Glutamatergic neuron (in vitro differentiated cells): ENCODE data around the gene MAP3K5. TPM values are rescaled to one million over a fixed set of nuclear protein-coding genes. Genes with fewer than 3 reads are reported as not detected.

Source experiments
- DNase-seq: peaks from one replicate; pipeline ENCODE4 v3.0.0; 2022
- H3K27ac Mint-ChIP-seq: one replicate; pipeline ENCODE4 v1.8.0; 2020; ENCODE audit warnings: mild to moderate bottlenecking, mixed read lengths, inconsistent platforms; ENCODE audit not compliant: unreplicated experiment
- H3K27me3 Mint-ChIP-seq: one replicate; pipeline ENCODE4 v1.8.0; 2020; ENCODE audit warnings: mild to moderate bottlenecking, moderate library complexity, mixed read lengths, inconsistent platforms; ENCODE audit not compliant: unreplicated experiment
- H3K36me3 Mint-ChIP-seq: one replicate; pipeline ENCODE4 v1.8.0; 2020; ENCODE audit warnings: mild to moderate bottlenecking, mixed read lengths, inconsistent platforms; ENCODE audit not compliant: unreplicated experiment
- H3K4me1 Mint-ChIP-seq: one replicate; pipeline ENCODE4 v1.8.0; 2020; ENCODE audit warnings: mild to moderate bottlenecking, low read depth, mixed read lengths, inconsistent platforms; ENCODE audit not compliant: unreplicated experiment
- H3K4me3 Mint-ChIP-seq: one replicate; pipeline ENCODE4 v1.8.0; 2020; ENCODE audit warnings: mild to moderate bottlenecking, mixed read lengths, inconsistent platforms; ENCODE audit not compliant: unreplicated experiment
- H3K9me3 Mint-ChIP-seq: one replicate; pipeline ENCODE4 v1.8.0; 2020; ENCODE audit warnings: mild to moderate bottlenecking, moderate library complexity, mixed read lengths, inconsistent platforms; ENCODE audit not compliant: unreplicated experiment
- total RNA-seq: library from RNA; stranded (reverse); fragmentation: NEBNext Ultra II Directional; extraction: Animal tissue kit (Norgen Biotek cat#: 25700); gene quantifications from one replicate; pipeline ENCODE4 v1.2.1, GENCODE V29; 2021; ENCODE audit not compliant: unreplicated experiment
- TF ChIP-seq, protein P1 (sequence below): fragments of 200-600 bp; sonication (generic); IDR thresholded peaks from one replicate; pipeline ENCODE4 v1.5.0; 2021; ENCODE audit not compliant: partially characterized antibody, unreplicated experiment

MAP3K5 gene
- total RNA-seq, 1 donor from 2014 or later, result 0.66 TPM

DNA sequence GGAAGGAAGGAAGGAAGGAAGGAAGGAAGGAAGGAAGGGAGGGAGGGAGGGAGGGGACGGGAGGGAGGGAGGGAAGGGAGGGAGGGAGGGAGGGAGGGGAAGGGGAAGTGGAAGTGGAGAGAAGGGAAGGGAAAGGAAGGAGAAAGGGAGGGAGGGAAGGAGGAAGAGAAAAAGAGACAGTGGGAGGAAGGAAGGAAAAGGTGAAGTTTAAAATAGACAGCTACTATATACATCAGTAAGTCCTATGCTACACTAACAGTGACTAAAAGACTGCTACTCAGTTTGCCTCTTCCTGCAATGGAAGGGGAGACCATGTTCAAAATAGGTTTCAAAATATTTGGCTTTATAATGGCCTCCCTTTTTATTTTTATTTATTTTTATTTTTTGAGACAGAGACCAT lies 22.5 kb downstream of the MAP3K5 start:
- Mint-ChIP-seq H3K4me3 (no peak overlapping the region), H3K36me3 (no peaks in the 10 kb centered on the region)
- TF ChIP-seq, protein P1, sequence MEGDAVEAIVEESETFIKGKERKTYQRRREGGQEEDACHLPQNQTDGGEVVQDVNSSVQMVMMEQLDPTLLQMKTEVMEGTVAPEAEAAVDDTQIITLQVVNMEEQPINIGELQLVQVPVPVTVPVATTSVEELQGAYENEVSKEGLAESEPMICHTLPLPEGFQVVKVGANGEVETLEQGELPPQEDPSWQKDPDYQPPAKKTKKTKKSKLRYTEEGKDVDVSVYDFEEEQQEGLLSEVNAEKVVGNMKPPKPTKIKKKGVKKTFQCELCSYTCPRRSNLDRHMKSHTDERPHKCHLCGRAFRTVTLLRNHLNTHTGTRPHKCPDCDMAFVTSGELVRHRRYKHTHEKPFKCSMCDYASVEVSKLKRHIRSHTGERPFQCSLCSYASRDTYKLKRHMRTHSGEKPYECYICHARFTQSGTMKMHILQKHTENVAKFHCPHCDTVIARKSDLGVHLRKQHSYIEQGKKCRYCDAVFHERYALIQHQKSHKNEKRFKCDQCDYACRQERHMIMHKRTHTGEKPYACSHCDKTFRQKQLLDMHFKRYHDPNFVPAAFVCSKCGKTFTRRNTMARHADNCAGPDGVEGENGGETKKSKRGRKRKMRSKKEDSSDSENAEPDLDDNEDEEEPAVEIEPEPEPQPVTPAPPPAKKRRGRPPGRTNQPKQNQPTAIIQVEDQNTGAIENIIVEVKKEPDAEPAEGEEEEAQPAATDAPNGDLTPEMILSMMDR, result no peak

GRCh38 chr6:136769124-136769523 lies 23.2 kb downstream of the MAP3K5 start:
- no peak for DNase-seq
- Mint-ChIP-seq H3K4me3 (no peak overlapping the region), H3K36me3 (no peaks in the 10 kb centered on the region), H3K27ac (no peak overlapping the region), H3K9me3 (peaks cover under 1% of the 10 kb centered on the region), H3K27me3 (no peaks in the 10 kb centered on the region), H3K4me1 (peaks cover 2% of the 10 kb centered on the region)
- TF ChIP-seq, protein P1, result no peak

More for the DNA sequence above, 22.5 kb downstream of the MAP3K5 start:
- no peaks in the 10 kb centered on the region for H3K27me3 Mint-ChIP-seq
- H3K4me1 Mint-ChIP-seq, result peaks cover 2% of the 10 kb centered on the region
- H3K9me3 Mint-ChIP-seq, result no peaks in the 10 kb centered on the region
- DNase-seq, result no peak
- H3K27ac Mint-ChIP-seq, result no peak overlapping the region

GRCh38 chr6:136767570-136768309 lies 24.5 kb downstream of the MAP3K5 start:
- no peak for DNase-seq
- H3K9me3 Mint-ChIP-seq, result peaks cover 1% of the 10 kb centered on the region
- H3K27me3 Mint-ChIP-seq, result no peaks in the 10 kb centered on the region
- TF ChIP-seq, protein P1, result no peak
- H3K4me1 Mint-ChIP-seq, result no peaks in the 10 kb centered on the region
- no peak overlapping the region for H3K27ac Mint-ChIP-seq
- H3K4me3 Mint-ChIP-seq, result no peak overlapping the region
- no peaks in the 10 kb centered on the region for H3K36me3 Mint-ChIP-seq

GRCh38 chr6:136767103-136767502 lies 25.2 kb downstream of the MAP3K5 start:
- Mint-ChIP-seq H3K4me3 (no peak overlapping the region), H3K27ac (no peak overlapping the region), H3K27me3 (no peaks in the 10 kb centered on the region), H3K36me3 (no peaks in the 10 kb centered on the region), H3K9me3 (peaks cover 1% of the 10 kb centered on the region), H3K4me1 (peaks cover 3% of the 10 kb centered on the region)
- DNase-seq, result no peak
- TF ChIP-seq, protein P1, result no peak

GRCh38 chr6:136766274-136766673 lies 26.0 kb downstream of the MAP3K5 start:
- no peak for DNase-seq
- Mint-ChIP-seq H3K27ac (no peak overlapping the region), H3K9me3 (peaks cover 1% of the 10 kb centered on the region), H3K27me3 (no peaks in the 10 kb centered on the region), H3K4me1 (peaks cover 10% of the 10 kb centered on the region), H3K4me3 (no peak overlapping the region), H3K36me3 (no peaks in the 10 kb centered on the region)
- TF ChIP-seq, protein P1, result no peak
